ENCODE results near the gene SLAMF6. TPM values are rescaled to one million over a fixed set of nuclear protein-coding genes. Genes with fewer than 3 reads are reported as not detected.
"Not testable (repeated sequence)": the region's sequence is repeated elsewhere in the genome, so short reads cannot be mapped to it uniquely, and the experiment has no call there.

SLAMF6 gene
- total and polyA plus RNA-seq, 3 donors from 2014 or later, result 0.68 to 2.3 (median 1.6) TPM

- DNase-seq; H3K9me3 ChIP-seq; intact Hi-C loops (cut with DNase I; ENCODE audit: low total_unique reads); H3K36me3 ChIP-seq (ENCODE audit: low read depth, missing control alignments); H3K4me1 ChIP-seq; H3K27ac ChIP-seq; H3K4me3 ChIP-seq; H3K27me3 ChIP-seq: not testable (repeated sequence)
- 88% methylated on average over 2 of the region's 2 CpGs for WGBS, 2 donors
Measured at GRCh38 chr1:160523789-160524188, 734 bp upstream of the SLAMF6 start.

GRCh38 chr1:160522136-160522535 is 919 bp downstream of the SLAMF6 start:
- 69 to 81% methylated on average over 3 of the region's 3 CpGs for WGBS, 2 donors
- TF ChIP-seq CTCF (IDR thresholded peaks at IDR 0.05), result no peak
- no peaks in the 10 kb centered on the region for H3K27me3 ChIP-seq
- H3K4me1 ChIP-seq, result no peaks in the 10 kb centered on the region
- no peak overlapping the region for H3K4me3 ChIP-seq
- H3K36me3 ChIP-seq (ENCODE audit: low read depth, missing control alignments), result no peaks in the 10 kb centered on the region
- H3K9me3 ChIP-seq, result no peaks in the 10 kb centered on the region
- intact Hi-C loops (cut with DNase I; ENCODE audit: low total_unique reads), result no loop called here
- H3K27ac ChIP-seq, result no peak overlapping the region
- no peak for DNase-seq

- no peaks in the 10 kb centered on the region for H3K36me3 ChIP-seq (ENCODE audit: low read depth, missing control alignments)
- no peak for TF ChIP-seq POLR2A (IDR thresholded peaks at IDR 0.05)
- TF ChIP-seq CTCF (IDR thresholded peaks at IDR 0.05), result no peak
- H3K4me1 ChIP-seq, result no peaks in the 10 kb centered on the region
- no peaks in the 10 kb centered on the region for H3K9me3 ChIP-seq
- DNase-seq, result no peak
- 73 to 75% methylated on average over 2 of the region's 2 CpGs for WGBS, 2 donors
- H3K4me3 ChIP-seq, result no peak overlapping the region
- H3K27me3 ChIP-seq, result no peaks in the 10 kb centered on the region
- intact Hi-C loops (cut with DNase I; ENCODE audit: low total_unique reads), result no loop called here
- H3K27ac ChIP-seq, result no peak overlapping the region
Measured at GRCh38 chr1:160521554-160521953, 1.5 kb downstream of the SLAMF6 start.

- no peak for DNase-seq
- no peak for TF ChIP-seq CTCF (IDR thresholded peaks at IDR 0.05)
- TF ChIP-seq POLR2A (IDR thresholded peaks at IDR 0.05), result no peak
- H3K27ac ChIP-seq, result no peak overlapping the region
- no peaks in the 10 kb centered on the region for H3K9me3 ChIP-seq
- WGBS, 2 donors, result 67 to 75% methylated on average over 3 of the region's 3 CpGs
- no peaks in the 10 kb centered on the region for H3K36me3 ChIP-seq (ENCODE audit: low read depth, missing control alignments)
- no peaks in the 10 kb centered on the region for H3K4me1 ChIP-seq
- no peaks in the 10 kb centered on the region for H3K27me3 ChIP-seq
- intact Hi-C loops (cut with DNase I; ENCODE audit: low total_unique reads), result no loop called here
- H3K4me3 ChIP-seq, result no peak overlapping the region
Measured at GRCh38 chr1:160520999-160521398, 2.1 kb downstream of the SLAMF6 start.

GRCh38 chr1:160520582-160520981 is 2.5 kb downstream of the SLAMF6 start:
- no peak for TF ChIP-seq POLR2A (IDR thresholded peaks at IDR 0.05)
- TF ChIP-seq CTCF (IDR thresholded peaks at IDR 0.05), result no peak
- Histone ChIP-seq H3K27ac (no peak overlapping the region), H3K27me3 (no peaks in the 10 kb centered on the region), H3K36me3 (ENCODE audit: low read depth, missing control alignments) (no peaks in the 10 kb centered on the region), H3K9me3 (no peaks in the 10 kb centered on the region), H3K4me1 (no peaks in the 10 kb centered on the region), H3K4me3 (no peak overlapping the region)
- 55 to 62% methylated on average over 2 of the region's 2 CpGs for WGBS, 2 donors
- no peak for DNase-seq
- intact Hi-C loops (cut with DNase I; ENCODE audit: low total_unique reads), result no loop called here

Data from testis (tissue), 3 donors.